Body of pancreas (tissue), 4 donors: Measurements from ENCODE around the gene TAF5L.

Source experiments
- POLR2A ChIP-seq, 3 donors: fragments of 450-650 bp; IDR thresholded peaks; one replicate each; pipeline ENCODE4 v1.6.1; 2016; ENCODE audit warnings: antibody characterized with exemption in 3 of 3, mild to moderate bottlenecking in 2 of 3
- TF ChIP-seq, protein P1 (sequence below), 7 experiments: fragments of 450-650 bp in 4 of 7; fragments of 200-600 bp in 3 of 7; sonication (generic) in 3 of 7; IDR thresholded peaks; one replicate each; pipeline ENCODE4 v1.5.1; 2016 to 2019; ENCODE audit warnings: antibody characterized with exemption in 7 of 7

DNA sequence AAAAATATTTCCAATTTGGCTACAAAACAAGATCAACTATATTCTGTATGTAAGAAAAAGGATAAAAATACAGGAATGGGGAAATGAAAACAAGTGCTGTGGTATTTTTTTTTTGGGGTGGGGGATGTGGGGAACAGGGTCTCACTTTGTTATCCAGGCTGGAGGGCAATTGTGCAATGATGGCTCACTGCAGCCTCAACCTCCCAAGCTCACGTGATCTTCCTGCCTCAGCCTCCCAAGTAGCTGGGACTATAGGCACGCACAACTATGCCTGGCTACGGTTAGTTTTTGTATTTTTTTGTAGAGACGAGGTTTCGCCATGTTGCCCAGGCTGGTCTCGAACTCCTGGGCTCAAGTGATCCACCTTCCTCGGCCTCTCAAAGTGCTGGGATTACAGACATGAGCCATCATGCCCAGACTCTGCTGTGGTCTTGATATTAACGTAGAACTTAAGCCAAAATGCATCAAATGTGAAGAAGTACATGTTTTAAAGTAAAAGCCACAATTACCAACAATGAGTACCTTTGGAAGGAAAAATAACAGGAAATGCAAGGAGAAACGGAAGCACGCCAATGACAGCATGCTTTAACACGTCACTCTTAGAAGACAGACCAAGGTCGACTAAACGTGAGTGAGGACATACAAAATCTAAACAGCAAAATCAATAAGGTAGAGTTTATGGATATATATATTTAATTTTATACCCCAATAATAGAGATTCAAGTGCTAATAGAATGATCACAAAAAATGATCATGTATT, 58.6 kb downstream of the TAF5L start:
- no peak for TF ChIP-seq POLR2A (IDR thresholded peaks at IDR 0.05)
- TF ChIP-seq, protein P1, sequence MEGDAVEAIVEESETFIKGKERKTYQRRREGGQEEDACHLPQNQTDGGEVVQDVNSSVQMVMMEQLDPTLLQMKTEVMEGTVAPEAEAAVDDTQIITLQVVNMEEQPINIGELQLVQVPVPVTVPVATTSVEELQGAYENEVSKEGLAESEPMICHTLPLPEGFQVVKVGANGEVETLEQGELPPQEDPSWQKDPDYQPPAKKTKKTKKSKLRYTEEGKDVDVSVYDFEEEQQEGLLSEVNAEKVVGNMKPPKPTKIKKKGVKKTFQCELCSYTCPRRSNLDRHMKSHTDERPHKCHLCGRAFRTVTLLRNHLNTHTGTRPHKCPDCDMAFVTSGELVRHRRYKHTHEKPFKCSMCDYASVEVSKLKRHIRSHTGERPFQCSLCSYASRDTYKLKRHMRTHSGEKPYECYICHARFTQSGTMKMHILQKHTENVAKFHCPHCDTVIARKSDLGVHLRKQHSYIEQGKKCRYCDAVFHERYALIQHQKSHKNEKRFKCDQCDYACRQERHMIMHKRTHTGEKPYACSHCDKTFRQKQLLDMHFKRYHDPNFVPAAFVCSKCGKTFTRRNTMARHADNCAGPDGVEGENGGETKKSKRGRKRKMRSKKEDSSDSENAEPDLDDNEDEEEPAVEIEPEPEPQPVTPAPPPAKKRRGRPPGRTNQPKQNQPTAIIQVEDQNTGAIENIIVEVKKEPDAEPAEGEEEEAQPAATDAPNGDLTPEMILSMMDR (IDR thresholded peaks at IDR 0.05): no peak
